OCI-LY7 (cell line): ENCODE data around the gene SYT7. TPM values are rescaled to one million over a fixed set of nuclear protein-coding genes. Genes with fewer than 3 reads are reported as not detected.
A peak's percentile ranks its signal among the peaks of the same experiment; 100 is the strongest.

ENCODE experiments used
- BruUV-seq: library from RNA; stranded (reverse); fragments of 400-500 nt; replicated peaks from 2 replicates; lab custom pipeline; 2021; lab: Mats Ljungman, UMichigan
- CTCF ChIA-PET: fragments of 300-600 bp; sonication (Branson Sonifier 250); formaldehyde crosslinking; loops from one replicate; lab custom pipeline; 2022; ENCODE audit warnings: antibody characterized with exemption; ENCODE audit not compliant: unreplicated experiment; lab: Charles Lee
- POLR2A ChIA-PET: fragments of 300-600 bp; sonication (Branson Sonifier 250); formaldehyde crosslinking; loops from one replicate; lab custom pipeline; 2022; ENCODE audit warnings: antibody characterized with exemption; lab: Charles Lee
- DNase-seq: peaks from one replicate; pipeline ENCODE4 v3.0.0-alpha.2; 2015; ENCODE audit warnings: low spot score
- H2AFZ ChIP-seq: fragments of 200-600 bp; sonication (generic), shearing (Covaris generic); 2 replicates; pipeline ENCODE4 v1.6.1; 2014; ENCODE audit warnings: mild to moderate bottlenecking, antibody characterized with exemption, low read length, moderate library complexity
- H3K27ac ChIP-seq: fragments of 200-600 bp; sonication (generic); 2 replicates; pipeline ENCODE4 v1.5.1; 2014; ENCODE audit warnings: mixed run types, low read depth, mild to moderate bottlenecking, moderate library complexity, low read length, inconsistent platforms; ENCODE audit not compliant: poor library complexity, severe bottlenecking
- H3K36me3 ChIP-seq: fragments of 200-600 bp; sonication (generic); 2 replicates; pipeline ENCODE4 v1.6.1; 2014; ENCODE audit warnings: mild to moderate bottlenecking, antibody characterized with exemption, low read length, moderate library complexity, mixed read lengths; ENCODE audit not compliant: insufficient read depth
- H3K4me1 ChIP-seq: fragments of 200-600 bp; sonication (generic); 2 replicates; pipeline ENCODE4 v1.5.1; 2014; ENCODE audit warnings: mild to moderate bottlenecking, low read length; ENCODE audit not compliant: insufficient read depth, poor library complexity, severe bottlenecking
- H3K4me2 ChIP-seq: fragments of 200-600 bp; sonication (generic); 2 replicates; pipeline ENCODE4 v1.6.1; 2014; ENCODE audit warnings: mild to moderate bottlenecking, low read length
- H3K4me3 ChIP-seq: fragments of 200-600 bp; sonication (generic); 2 replicates; pipeline ENCODE4 v1.5.1; 2014; ENCODE audit warnings: mild to moderate bottlenecking, low read depth, low read length; ENCODE audit not compliant: poor library complexity, severe bottlenecking
- H3K79me2 ChIP-seq: fragments of 200-600 bp; sonication (generic); 2 replicates; pipeline ENCODE4 v1.6.1; 2016; ENCODE audit warnings: low read depth, mild to moderate bottlenecking, low read length, moderate library complexity, mixed read lengths; ENCODE audit not compliant: insufficient read depth
- H3K9me2 ChIP-seq: fragments of 200-600 bp; sonication (generic); 2 replicates; pipeline ENCODE4 v1.6.1; 2016; ENCODE audit warnings: mild to moderate bottlenecking, low read length, mixed read lengths; ENCODE audit not compliant: insufficient read depth
- H3K9me3 ChIP-seq: fragments of 200-600 bp; sonication (generic); 2 replicates; pipeline ENCODE4 v1.6.1; 2014; ENCODE audit warnings: mild to moderate bottlenecking, mixed run types, low read length, mixed read lengths
- H4K20me1 ChIP-seq: fragments of 200-600 bp; sonication (generic); 2 replicates; pipeline ENCODE4 v1.6.1; 2014; ENCODE audit warnings: mild to moderate bottlenecking, antibody characterized with exemption, low read length, moderate library complexity, mixed read lengths; ENCODE audit not compliant: insufficient read depth
- CTCF ChIP-seq: fragments of 200-600 bp; sonication (generic); conservative IDR thresholded peaks from 2 replicates; pipeline ENCODE4 v1.5.1; 2014; ENCODE audit warnings: mild to moderate bottlenecking, antibody characterized with exemption, low read length, moderate library complexity, mixed read lengths
- EZH2phosphoT487 ChIP-seq: fragments of 200-600 bp; sonication (generic); IDR thresholded peaks from 2 replicates; pipeline ENCODE4 v1.6.1; 2018; ENCODE audit warnings: low read depth, borderline replicate concordance, mild to moderate bottlenecking, mixed run types, antibody characterized with exemption, low read length, moderate library complexity, mixed read lengths
- intact Hi-C: fragments of 100-400 bp; cut with micrococcal nuclease; formaldehyde crosslinking; loops from one replicate; pipeline ENCODE4 v1.10.0; 2022; ENCODE audit not compliant: unreplicated experiment
- total RNA-seq, 2 experiments: library from RNA; depleted of rRNA in 1 of 2; stranded (reverse); fragments of >200 nt in 1 of 2; shearing (Covaris generic) in 1 of 2; gene quantifications; 2 replicates each; pipeline ENCODE4 v1.2.3, GENCODE V29; 2014 to 2022

Gene SYT7
- total RNA-seq, 2 experiments from 2014 or later, result not detected

DNA sequence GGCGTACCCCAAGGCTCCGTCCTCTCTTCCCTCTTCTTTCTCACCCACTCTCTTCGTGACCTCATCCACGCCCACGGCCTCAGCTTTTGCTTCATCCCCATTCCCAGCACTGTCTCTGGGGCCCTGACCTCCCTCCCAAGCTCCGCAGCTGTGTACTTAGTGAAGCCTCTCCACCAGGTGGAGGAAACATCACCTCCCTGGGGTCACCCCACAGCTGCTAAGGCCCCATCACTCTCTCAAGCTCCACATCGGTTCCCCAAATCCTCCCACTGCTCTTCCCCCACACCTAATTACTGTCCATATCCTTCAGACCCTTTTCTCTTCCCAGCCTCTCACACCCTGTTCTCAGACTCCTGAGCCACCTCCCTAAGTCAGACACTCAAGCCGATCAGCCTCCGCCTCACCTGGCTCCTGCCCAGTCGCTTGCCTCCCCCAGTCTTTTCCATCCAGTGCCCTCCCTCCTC is 7.9 kb upstream of the SYT7 start:
- H4K20me1 ChIP-seq, result no peaks in the 10 kb centered on the region
- ChIA-PET CTCF (interaction anchor here (1.0 kb wide), 1 partner anchor 12 kb away, joined by 4 read pairs; no protein-coding TSS in a partner anchor), POLR2A (interaction anchor here (0.7 to 0.8 kb wide), 2 partner anchors 14 to 135 kb away, joined by 4 read pairs; no protein-coding TSS in a partner anchor)
- BruUV-seq, result no TSS peak
- H3K36me3 ChIP-seq, result no peaks in the 10 kb centered on the region
- intact Hi-C loops, result no loop called here
- no peak overlapping the region for H2AFZ ChIP-seq
- no peak overlapping the region for H3K4me3 ChIP-seq
- H3K4me1 ChIP-seq, result no peaks in the 10 kb centered on the region
- H3K4me2 ChIP-seq, result no peak overlapping the region
- no peaks in the 10 kb centered on the region for H3K9me2 ChIP-seq
- no peak for DNase-seq
- no peak overlapping the region for H3K27ac ChIP-seq
- no peaks in the 10 kb centered on the region for H3K9me3 ChIP-seq
- H3K79me2 ChIP-seq, result no peaks in the 10 kb centered on the region
- TF ChIP-seq EZH2phosphoT487 (no peak), CTCF (no peak)

- no peak overlapping the region for H3K4me3 ChIP-seq
- ChIA-PET POLR2A (interaction anchor here (0.8 kb wide), 1 partner anchor 14 kb away, joined by 4 read pairs; no protein-coding TSS in a partner anchor), CTCF (interaction anchor here (1.0 kb wide), 1 partner anchor 12 kb away, joined by 4 read pairs; no protein-coding TSS in a partner anchor)
- H3K4me2 ChIP-seq, result no peak overlapping the region
- H3K79me2 ChIP-seq, result no peaks in the 10 kb centered on the region
- H2AFZ ChIP-seq, result no peak overlapping the region
- H3K9me2 ChIP-seq, result no peaks in the 10 kb centered on the region
- no peaks in the 10 kb centered on the region for H3K4me1 ChIP-seq
- TF ChIP-seq CTCF, result no peak
- TF ChIP-seq EZH2phosphoT487, result no peak
- no TSS peak for BruUV-seq
- no peaks in the 10 kb centered on the region for H3K9me3 ChIP-seq
- DNase-seq, result peak; percentile 17
- H4K20me1 ChIP-seq, result no peaks in the 10 kb centered on the region
- no peaks in the 10 kb centered on the region for H3K36me3 ChIP-seq
- H3K27ac ChIP-seq, result no peak overlapping the region
- intact Hi-C loops, result no loop called here
These were observed 7.3 kb upstream of the SYT7 start for GRCh38 chr11:61587951-61588727.

- ChIA-PET POLR2A (no interaction called here), CTCF (interaction anchor here (1.0 kb wide), 1 partner anchor 11 kb away, joined by 4 read pairs; no protein-coding TSS in a partner anchor)
- H3K4me3 ChIP-seq, result no peak overlapping the region
- no TSS peak for BruUV-seq
- no peaks in the 10 kb centered on the region for H3K9me2 ChIP-seq
- no peaks in the 10 kb centered on the region for H3K9me3 ChIP-seq
- no peaks in the 10 kb centered on the region for H3K36me3 ChIP-seq
- no peak overlapping the region for H3K4me2 ChIP-seq
- no peaks in the 10 kb centered on the region for H4K20me1 ChIP-seq
- intact Hi-C loops, result no loop called here
- H3K79me2 ChIP-seq, result no peaks in the 10 kb centered on the region
- TF ChIP-seq CTCF (no peak), EZH2phosphoT487 (no peak)
- H3K27ac ChIP-seq, result no peak overlapping the region
- no peaks in the 10 kb centered on the region for H3K4me1 ChIP-seq
- H2AFZ ChIP-seq, result no peak overlapping the region
- no peak for DNase-seq
These were observed 6.7 kb upstream of the SYT7 start for GRCh38 chr11:61587541-61587941.
